AG09319 (cell line): ENCODE data around the gene WDR17.

ENCODE experiments used
- DNase-seq: peaks from one replicate; pipeline ENCODE4 v3.0.0-alpha.2; 2010; ENCODE audit warnings: low read depth; ENCODE audit errors: extremely low read depth
- CTCF ChIP-seq: IDR thresholded peaks from 2 replicates; pipeline ENCODE4 v1.5.1; 2011; ENCODE audit warnings: low read depth, mild to moderate bottlenecking, inconsistent platforms, low read length, moderate library complexity

The WDR17 gene

DNA sequence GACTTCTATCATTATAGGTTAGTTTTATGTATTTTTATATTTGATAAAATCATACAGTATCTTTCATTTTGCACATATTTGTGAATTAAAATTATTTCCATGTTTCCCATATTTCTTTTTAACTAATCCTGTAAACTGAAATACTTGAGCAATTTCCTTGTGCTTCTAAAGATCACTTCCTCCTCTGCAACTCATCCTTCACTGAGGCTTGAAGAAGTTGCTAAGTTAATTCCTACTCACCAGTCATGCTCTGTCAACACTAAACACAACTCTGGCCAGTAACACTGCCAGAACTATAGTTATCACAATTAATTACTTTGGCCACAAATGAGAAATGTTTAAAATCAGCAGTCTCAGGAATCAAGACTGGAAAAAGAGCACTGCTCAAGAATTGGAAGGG lies 123.0 kb downstream of the WDR17 start:
- no peak for TF ChIP-seq CTCF
- no peak for DNase-seq

DNA sequence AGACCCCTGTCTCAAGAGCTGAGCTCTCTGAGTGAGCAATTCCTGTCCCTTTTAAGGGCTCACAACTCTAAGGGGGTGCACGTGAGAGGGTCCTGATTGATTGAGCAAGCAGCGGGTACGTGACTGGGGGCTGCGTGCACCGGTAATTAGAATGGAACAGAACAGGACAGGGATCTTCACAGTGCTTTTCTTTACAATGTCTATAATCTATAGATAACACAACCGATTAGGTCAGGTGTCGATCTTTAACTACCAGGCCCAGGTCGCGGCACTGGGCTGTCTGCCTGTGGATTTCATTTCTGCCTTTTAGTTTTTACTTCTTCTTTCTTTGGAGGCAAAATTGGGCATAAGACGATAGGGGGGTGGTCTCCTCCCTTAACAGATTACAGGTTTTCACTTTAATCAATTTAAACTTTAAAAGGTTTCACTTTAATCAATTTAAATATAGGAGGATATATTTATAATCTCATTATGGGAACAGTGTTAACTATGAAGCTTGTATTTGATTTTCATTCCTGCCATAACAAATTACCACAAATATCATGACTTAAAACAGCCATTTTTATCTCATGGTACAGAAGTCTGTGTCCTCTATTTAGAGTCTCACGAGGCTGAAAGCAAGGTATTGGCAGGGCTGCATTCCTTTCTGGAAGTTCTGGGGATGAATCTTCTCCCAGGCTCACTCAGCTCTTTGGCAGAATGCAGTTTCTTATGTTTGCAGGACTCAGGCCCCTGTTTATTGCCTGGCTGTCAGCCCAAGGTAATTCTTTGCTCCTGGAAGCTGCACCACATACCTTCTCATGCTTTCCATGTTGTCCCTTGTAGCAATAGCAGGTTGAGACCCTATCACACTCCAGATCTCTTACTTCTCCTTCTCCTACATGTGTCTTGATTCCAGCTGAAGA lies 124.5 kb downstream of the WDR17 start:
- no peak for DNase-seq
- no peak for TF ChIP-seq CTCF

DNA sequence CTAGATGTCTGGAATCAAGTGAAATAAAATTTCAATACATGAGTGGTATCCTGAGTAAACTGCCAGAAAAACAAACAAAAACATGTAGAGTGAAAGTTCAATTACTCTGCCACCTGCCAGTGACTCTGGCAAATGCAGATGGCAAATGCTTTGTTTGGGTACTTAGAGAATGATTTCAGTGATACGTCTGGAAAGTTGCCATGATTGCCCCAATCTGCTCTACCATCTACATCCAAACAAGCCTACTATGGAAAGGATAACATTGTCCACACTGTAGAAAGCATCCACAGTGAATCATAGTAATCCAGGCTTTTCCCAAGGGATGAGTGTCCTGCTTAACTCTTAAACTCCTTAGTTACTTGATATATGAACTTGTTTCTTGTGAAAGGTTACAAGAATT lies 126.3 kb downstream of the WDR17 start:
- no peak for DNase-seq
- TF ChIP-seq CTCF = no peak

DNA sequence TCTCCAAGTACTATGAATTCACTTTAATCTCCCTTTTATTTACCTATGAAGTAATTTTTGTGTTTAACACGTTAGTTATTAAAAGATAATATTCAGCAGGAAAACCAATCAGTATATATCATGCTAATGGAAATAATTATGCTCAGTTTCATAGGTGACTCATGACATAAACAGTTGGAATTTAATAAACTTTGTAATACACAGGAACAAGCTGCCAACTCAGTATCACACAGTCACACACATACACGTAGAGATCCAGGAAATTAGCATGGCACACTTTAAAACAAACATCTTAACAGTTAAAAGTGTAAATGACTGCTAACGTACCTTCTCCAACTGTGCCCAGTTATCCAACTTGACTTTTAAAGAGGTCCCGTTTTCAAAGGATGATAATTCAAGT lies 127.5 kb downstream of the WDR17 start:
- TF ChIP-seq CTCF = no peak
- no peak for DNase-seq

- no peak for TF ChIP-seq CTCF
- no peak for DNase-seq
These were observed 128.3 kb downstream of the WDR17 start for GRCh38 chr4:176193938-176194337.

DNA sequence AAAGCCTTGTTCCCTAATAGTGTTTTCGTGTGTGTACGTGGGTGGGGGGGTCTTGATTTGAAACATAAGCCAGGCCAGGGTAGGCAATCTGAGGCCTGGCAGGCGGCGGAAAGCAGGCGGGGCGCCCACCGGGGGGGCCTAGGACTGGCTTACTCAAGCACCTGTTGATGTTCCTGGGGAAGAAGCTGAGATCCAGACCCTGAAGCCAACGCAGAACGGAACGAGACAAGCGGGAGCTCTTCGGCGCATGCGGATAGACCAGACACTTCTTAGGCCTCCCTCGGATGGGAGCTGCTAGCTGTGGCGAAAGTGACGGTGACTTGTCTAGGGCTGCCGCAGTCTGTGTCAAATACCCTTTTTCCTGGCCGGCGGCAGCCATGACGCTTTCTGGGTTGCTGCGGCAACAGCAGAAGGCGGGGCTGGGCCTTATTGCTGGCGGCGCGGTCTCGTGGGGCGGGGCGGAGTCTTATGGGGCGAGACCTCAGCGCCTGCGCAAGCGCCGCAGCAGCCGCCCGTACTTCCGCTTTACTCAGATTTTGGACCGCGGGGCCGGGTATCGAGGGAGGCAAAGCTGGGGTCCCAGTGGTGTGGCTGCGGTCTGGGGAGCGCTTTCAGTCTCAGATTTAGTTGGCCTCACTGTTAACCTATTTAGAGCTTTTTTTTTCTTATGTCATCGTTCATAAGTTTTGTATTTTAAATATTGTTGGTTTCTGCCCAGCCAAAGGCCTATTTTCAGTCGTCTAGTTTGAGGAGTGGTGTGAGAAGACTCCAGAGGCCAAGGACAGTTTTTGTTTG lies 129.7 kb downstream of the WDR17 start, which contains the start of gene SPATA4:
SPATA4 (minus strand) TSS at position 402 of the 795 bp plus-strand sequence; CDS start at position 379, 23 bp downstream.
- no peak for TF ChIP-seq CTCF
- DNase-seq = peak; percentile 76
